Mesendoderm (in vitro differentiated cells): ENCODE results near the gene YIF1A.

Experiments
- DNase-seq: peaks from one replicate; pipeline ENCODE4 v3.0.0; 2013
- H2AK5ac ChIP-seq: 2 replicates; pipeline ENCODE4 v1.6.1; 2013; ENCODE audit warnings: low read length, inconsistent platforms
- H2BK120ac ChIP-seq: 2 replicates; pipeline ENCODE4 v1.6.1; 2013; ENCODE audit warnings: low read depth, mild to moderate bottlenecking, low read length, moderate library complexity, mixed read lengths
- H2BK15ac ChIP-seq: replicated peaks from 2 replicates; pipeline ENCODE4 v1.6.1; 2013; ENCODE audit warnings: low read depth, mild to moderate bottlenecking, moderate library complexity
- H2BK5ac ChIP-seq: 2 replicates; pipeline ENCODE4 v1.6.1; 2013; ENCODE audit warnings: low read length, inconsistent platforms
- H3K18ac ChIP-seq: 2 replicates; pipeline ENCODE4 v1.6.1; 2013; ENCODE audit warnings: mild to moderate bottlenecking, low read length, mixed read lengths
- H3K23ac ChIP-seq: one replicate; pipeline ENCODE4 v1.6.1; 2013; ENCODE audit warnings: low read length
- H3K27ac ChIP-seq: 2 replicates; pipeline ENCODE4 v1.5.1; 2013; ENCODE audit warnings: low read depth, mild to moderate bottlenecking, inconsistent platforms, low read length, moderate library complexity
- H3K27me3 ChIP-seq: 2 replicates; pipeline ENCODE4 v1.6.1; 2013; ENCODE audit warnings: low read length, control low read depth, mild to moderate bottlenecking, inconsistent platforms; ENCODE audit not compliant: insufficient read depth, poor library complexity
- H3K36me3 ChIP-seq: 2 replicates; pipeline ENCODE4 v1.6.1; 2013; ENCODE audit warnings: low read length, inconsistent platforms; ENCODE audit not compliant: control insufficient read depth, insufficient read depth
- H3K4ac ChIP-seq: one replicate; pipeline ENCODE4 v1.6.1; 2013; ENCODE audit warnings: low read depth, mild to moderate bottlenecking, low read length, moderate library complexity
- H3K4me1 ChIP-seq: 2 replicates; pipeline ENCODE4 v1.6.1; 2013; ENCODE audit warnings: low read depth, low read length, inconsistent platforms; ENCODE audit not compliant: control insufficient read depth
- H3K4me2 ChIP-seq: 2 replicates; pipeline ENCODE4 v1.6.1; 2013; ENCODE audit warnings: low read length
- H3K4me3 ChIP-seq: 2 replicates; pipeline ENCODE4 v1.5.1; 2013; ENCODE audit warnings: mild to moderate bottlenecking, low read length
- H3K56ac ChIP-seq: one replicate; pipeline ENCODE4 v1.6.1; 2013; ENCODE audit warnings: low read length
- H3K79me1 ChIP-seq: 2 replicates; pipeline ENCODE4 v1.6.1; 2013; ENCODE audit warnings: low read length, inconsistent platforms
- H3K79me2 ChIP-seq: 2 replicates; pipeline ENCODE4 v1.6.1; 2013; ENCODE audit warnings: mild to moderate bottlenecking, low read length; ENCODE audit not compliant: control insufficient read depth, insufficient read depth
- H3K9ac ChIP-seq: 2 replicates; pipeline ENCODE4 v1.6.1; 2013; ENCODE audit warnings: low read length, inconsistent platforms
- H4K5ac ChIP-seq: one replicate; pipeline ENCODE4 v1.6.1; 2013; ENCODE audit warnings: low read length
- H4K8ac ChIP-seq: one replicate; pipeline ENCODE4 v1.6.1; 2013; ENCODE audit warnings: low read depth, mild to moderate bottlenecking, control low read depth, low read length, moderate library complexity
- WGBS: extraction: QIAGEN DNeasy Blood & Tissue Kit; methylation state at CpG from one replicate; pipeline ENCODE4 v1.1.7; 2013; ENCODE audit warnings: low lambda C conversion rate, missing lambda C conversion rate; ENCODE audit not compliant: insufficient coverage; ENCODE audit errors: extremely low coverage; 5-methylcytosine and 5-hydroxymethylcytosine counted together

YIF1A gene

GRCh38 chr11:66264383-66264782 lies 24.6 kb downstream of the YIF1A start:
- H2AK5ac ChIP-seq = no peak overlapping the region
- no peak overlapping the region for H2BK15ac ChIP-seq
- no peak overlapping the region for H3K18ac ChIP-seq
- H3K9ac ChIP-seq = no peak overlapping the region
- H2BK5ac ChIP-seq = no peak overlapping the region
- H3K27me3 ChIP-seq = no peaks in the 10 kb centered on the region
- no peaks in the 10 kb centered on the region for H3K79me2 ChIP-seq
- no peak overlapping the region for H3K27ac ChIP-seq
- H3K4me1 ChIP-seq = no peaks in the 10 kb centered on the region
- no peak overlapping the region for H3K4me3 ChIP-seq
- H2BK120ac ChIP-seq = no peak overlapping the region
- no peak overlapping the region for H4K8ac ChIP-seq
- H4K5ac ChIP-seq = no peak overlapping the region
- peaks cover 15% of the 10 kb centered on the region for H3K36me3 ChIP-seq
- no peak overlapping the region for H3K23ac ChIP-seq
- DNase-seq = no peak
- H3K4me2 ChIP-seq = no peak overlapping the region
- peaks cover 5% of the 10 kb centered on the region for H3K79me1 ChIP-seq
- WGBS = no CpG with 5 or more reads among the region's 8 CpGs
- no peak overlapping the region for H3K4ac ChIP-seq
- H3K56ac ChIP-seq = no peak overlapping the region

- no peak overlapping the region for H3K56ac ChIP-seq
- H2BK5ac ChIP-seq = no peak overlapping the region
- H3K4me3 ChIP-seq = no peak overlapping the region
- H4K8ac ChIP-seq = no peak overlapping the region
- no peaks in the 10 kb centered on the region for H3K79me2 ChIP-seq
- H2BK15ac ChIP-seq = no peak overlapping the region
- no peak overlapping the region for H3K4me2 ChIP-seq
- peaks cover 16% of the 10 kb centered on the region for H3K36me3 ChIP-seq
- H3K4ac ChIP-seq = no peak overlapping the region
- no peak overlapping the region for H3K18ac ChIP-seq
- no peak overlapping the region for H2BK120ac ChIP-seq
- no peak overlapping the region for H3K9ac ChIP-seq
- no peak overlapping the region for H3K27ac ChIP-seq
- DNase-seq = no peak
- WGBS = no CpG with 5 or more reads among the region's 10 CpGs
- no peaks in the 10 kb centered on the region for H3K27me3 ChIP-seq
- no peak overlapping the region for H3K23ac ChIP-seq
- H3K79me1 ChIP-seq = peaks cover 10% of the 10 kb centered on the region
- no peak overlapping the region for H4K5ac ChIP-seq
- no peak overlapping the region for H2AK5ac ChIP-seq
- H3K4me1 ChIP-seq = no peaks in the 10 kb centered on the region
Measured at GRCh38 chr11:66263785-66264184, 25.2 kb downstream of the YIF1A start.

DNA sequence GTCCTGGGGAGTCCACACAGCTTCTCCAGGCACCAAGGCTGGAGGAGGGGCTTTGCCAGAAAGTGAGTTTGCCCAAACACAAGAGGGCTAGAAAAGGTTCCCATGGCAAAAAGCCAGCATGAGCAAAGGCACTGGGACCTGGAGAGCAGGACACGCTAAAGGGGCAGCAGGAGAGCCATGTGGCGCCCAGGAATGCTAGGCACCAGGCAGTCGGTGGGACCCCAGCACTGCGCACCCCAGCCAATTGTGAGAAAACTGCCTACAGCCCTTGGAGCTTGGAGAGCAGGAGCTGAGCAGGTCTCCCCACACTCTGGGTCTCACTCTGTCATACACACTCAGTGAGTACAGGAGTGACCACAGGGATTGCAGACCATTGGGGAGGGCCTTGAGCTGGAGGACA lies 25.7 kb downstream of the YIF1A start:
- Histone ChIP-seq H2BK5ac (no peak overlapping the region), H3K4me1 (peaks cover 2% of the 10 kb centered on the region), H3K18ac (no peak overlapping the region), H3K27me3 (no peaks in the 10 kb centered on the region), H2BK120ac (no peak overlapping the region), H2BK15ac (no peak overlapping the region), H3K56ac (no peak overlapping the region), H4K5ac (no peak overlapping the region), H3K79me2 (peaks cover 1% of the 10 kb centered on the region), H3K36me3 (peaks cover 16% of the 10 kb centered on the region), H4K8ac (no peak overlapping the region), H3K79me1 (peaks cover 13% of the 10 kb centered on the region), H2AK5ac (no peak overlapping the region), H3K27ac (no peak overlapping the region), H3K23ac (no peak overlapping the region), H3K9ac (no peak overlapping the region), H3K4ac (no peak overlapping the region), H3K4me2 (no peak overlapping the region), H3K4me3 (no peak overlapping the region)
- DNase-seq = no peak
- no CpG with 5 or more reads among the region's 4 CpGs for WGBS

GRCh38 chr11:66262696-66263095 lies 26.2 kb downstream of the YIF1A start:
- H3K27me3 ChIP-seq = no peaks in the 10 kb centered on the region
- H3K79me1 ChIP-seq = peaks cover 13% of the 10 kb centered on the region
- H2BK15ac ChIP-seq = no peak overlapping the region
- no peak overlapping the region for H4K8ac ChIP-seq
- H2BK120ac ChIP-seq = no peak overlapping the region
- H3K4ac ChIP-seq = no peak overlapping the region
- H3K4me2 ChIP-seq = no peak overlapping the region
- H3K79me2 ChIP-seq = peaks cover 1% of the 10 kb centered on the region
- no peak overlapping the region for H2AK5ac ChIP-seq
- H4K5ac ChIP-seq = no peak overlapping the region
- no CpG with 5 or more reads among the region's 12 CpGs for WGBS
- peaks cover 16% of the 10 kb centered on the region for H3K36me3 ChIP-seq
- no peak for DNase-seq
- peaks cover 2% of the 10 kb centered on the region for H3K4me1 ChIP-seq
- no peak overlapping the region for H3K56ac ChIP-seq
- H3K9ac ChIP-seq = no peak overlapping the region
- H3K4me3 ChIP-seq = no peak overlapping the region
- H3K18ac ChIP-seq = no peak overlapping the region
- H3K23ac ChIP-seq = no peak overlapping the region
- H2BK5ac ChIP-seq = no peak overlapping the region
- no peak overlapping the region for H3K27ac ChIP-seq

DNA sequence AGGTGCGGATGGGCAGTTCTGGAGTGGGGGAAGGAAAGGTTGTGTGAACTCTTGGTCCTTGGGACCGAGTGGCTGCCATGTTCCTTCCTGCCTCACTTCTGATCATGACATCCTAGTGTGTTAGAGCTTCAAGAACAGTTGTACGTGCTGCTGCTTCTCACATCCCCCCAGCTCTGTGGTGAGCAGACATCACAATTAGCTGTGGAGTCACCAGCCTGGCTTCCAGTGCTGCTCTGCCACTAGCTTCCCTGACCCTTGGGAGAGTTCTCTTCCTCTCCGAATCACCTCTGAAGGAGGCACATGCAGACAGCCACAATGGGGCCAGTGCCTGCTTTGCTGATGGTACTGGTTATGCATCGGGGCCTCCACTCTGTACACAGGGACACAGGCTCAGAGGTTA lies 26.8 kb downstream of the YIF1A start:
- Histone ChIP-seq H3K4me2 (no peak overlapping the region), H2BK120ac (no peak overlapping the region), H4K5ac (no peak overlapping the region), H3K27me3 (no peaks in the 10 kb centered on the region), H2BK15ac (no peak overlapping the region), H3K9ac (no peak overlapping the region), H3K4me1 (peaks cover 2% of the 10 kb centered on the region), H4K8ac (no peak overlapping the region), H2AK5ac (no peak overlapping the region), H3K56ac (no peak overlapping the region), H3K4me3 (no peak overlapping the region), H3K36me3 (peaks cover 16% of the 10 kb centered on the region), H3K18ac (no peak overlapping the region), H3K4ac (no peak overlapping the region), H3K23ac (no peak overlapping the region), H2BK5ac (no peak overlapping the region), H3K79me2 (peaks cover 1% of the 10 kb centered on the region), H3K27ac (no peak overlapping the region), H3K79me1 (peaks cover 13% of the 10 kb centered on the region)
- no peak for DNase-seq
- WGBS = no CpG with 5 or more reads among the region's 5 CpGs

DNA sequence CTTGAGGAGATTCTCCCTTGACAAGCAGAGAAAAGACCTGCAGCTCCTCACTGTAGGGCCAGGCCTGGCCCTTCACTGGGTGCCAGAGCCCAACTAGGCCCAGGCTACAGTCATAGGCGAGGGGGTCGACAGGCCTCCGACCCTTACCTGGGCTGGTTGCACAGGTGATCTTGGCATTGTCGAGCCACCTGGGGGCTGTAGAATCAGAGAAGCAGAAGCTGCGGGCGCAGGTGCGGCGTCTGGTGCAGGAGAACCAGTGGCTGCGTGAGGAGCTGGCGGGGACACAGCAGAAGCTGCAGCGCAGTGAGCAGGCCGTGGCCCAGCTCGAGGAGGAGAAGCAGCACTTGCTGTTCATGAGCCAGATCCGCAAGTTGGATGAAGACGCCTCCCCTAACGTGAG lies 27.4 kb downstream of the YIF1A start:
- Histone ChIP-seq H3K4me3 (no peak overlapping the region), H3K9ac (no peak overlapping the region), H3K4me1 (peaks cover 3% of the 10 kb centered on the region), H3K27me3 (no peaks in the 10 kb centered on the region), H3K18ac (no peak overlapping the region), H3K79me1 (peaks cover 13% of the 10 kb centered on the region), H2BK15ac (no peak overlapping the region), H4K8ac (no peak overlapping the region), H3K79me2 (peaks cover 1% of the 10 kb centered on the region), H3K27ac (no peak overlapping the region), H3K23ac (no peak overlapping the region), H2AK5ac (no peak overlapping the region), H4K5ac (no peak overlapping the region), H3K4me2 (no peak overlapping the region), H3K36me3 (peaks cover 16% of the 10 kb centered on the region), H2BK5ac (no peak overlapping the region), H2BK120ac (no peak overlapping the region), H3K56ac (no peak overlapping the region), H3K4ac (no peak overlapping the region)
- no CpG with 5 or more reads among the region's 16 CpGs for WGBS
- DNase-seq = no peak
